ENCODE measurements around the gene CHORDC1. TPM values are rescaled to one million over a fixed set of nuclear protein-coding genes. Genes with fewer than 3 reads are reported as not detected.
A peak's percentile ranks its signal among the peaks of the same experiment; 100 is the strongest.
"Not testable (repeated sequence)": the region's sequence is repeated elsewhere in the genome, so short reads cannot be mapped to it uniquely, and the experiment has no call there.

CHORDC1 gene
- total RNA-seq, 1 donor from 2014 or later: 11.5 TPM

DNA sequence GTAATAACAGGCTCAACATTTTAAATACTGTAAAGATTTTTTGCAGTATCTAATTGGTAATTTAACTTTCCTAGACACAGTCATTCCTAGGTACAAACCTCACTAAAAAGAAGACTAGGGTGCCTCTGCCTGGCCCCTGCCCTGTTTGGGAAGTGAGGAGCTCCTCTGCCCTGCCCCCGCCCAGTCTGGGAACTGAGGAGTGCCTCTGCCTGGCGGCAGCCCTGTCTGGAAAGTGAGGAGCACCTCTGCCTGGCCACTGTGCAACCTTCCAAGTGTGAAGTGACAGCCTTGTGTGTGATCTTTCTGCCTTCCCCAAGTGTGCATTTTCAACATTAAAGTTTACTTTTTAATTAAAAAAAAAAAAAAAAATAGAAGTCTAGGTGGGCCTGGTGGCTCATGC is 4.2 kb downstream of the CHORDC1 start:
- no peak for DNase-seq (ENCODE audit: low spot score)
- no peak for ATAC-seq

DNA sequence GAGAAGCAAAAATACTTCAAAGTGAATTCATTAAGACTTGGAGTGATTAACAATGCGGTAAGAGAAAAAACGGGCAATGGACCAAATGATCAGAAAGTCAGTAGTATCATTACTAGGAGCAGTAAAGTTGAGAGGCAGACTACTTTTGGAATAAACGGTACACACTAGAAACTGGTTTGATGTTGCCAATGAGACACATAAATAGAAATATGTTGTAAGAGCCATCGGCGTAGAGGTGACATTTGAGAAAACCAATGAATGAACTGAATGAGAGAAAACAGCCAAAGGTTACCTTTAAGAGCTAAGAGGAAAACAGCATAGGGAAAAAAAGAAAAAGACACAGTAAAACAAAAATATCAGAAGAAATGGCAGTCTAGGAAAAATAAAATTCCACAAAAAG is 6.2 kb downstream of the CHORDC1 start:
- no peak for ATAC-seq
- DNase-seq (ENCODE audit: low spot score): no peak

GRCh38 chr11:90213322-90213721 is 9.5 kb downstream of the CHORDC1 start:
- ATAC-seq: no peak
- no peak for DNase-seq (ENCODE audit: low spot score)

DNA sequence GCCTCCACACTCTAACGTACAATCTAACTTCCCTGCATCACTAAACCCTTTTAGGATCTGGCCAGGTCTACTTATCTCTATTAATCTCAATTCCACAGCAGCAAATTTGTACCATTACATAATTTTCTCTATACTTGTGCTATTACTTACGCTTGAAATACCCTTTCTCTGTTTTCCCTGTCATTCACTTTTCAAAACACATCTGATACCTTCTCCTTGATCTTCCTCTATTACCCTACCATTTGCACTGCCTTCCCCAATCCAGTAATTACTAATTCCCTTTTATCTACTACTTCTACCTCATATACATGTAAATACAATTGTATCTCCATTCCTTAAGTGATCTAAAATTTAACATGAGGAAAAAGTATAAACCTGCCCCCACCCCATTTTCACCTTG is 14.0 kb downstream of the CHORDC1 start:
- no peak for DNase-seq (ENCODE audit: low spot score)
- no peak for ATAC-seq

GRCh38 chr11:90207992-90208391 is 14.9 kb downstream of the CHORDC1 start:
- ATAC-seq; DNase-seq (ENCODE audit: low spot score): not testable (repeated sequence)

DNA sequence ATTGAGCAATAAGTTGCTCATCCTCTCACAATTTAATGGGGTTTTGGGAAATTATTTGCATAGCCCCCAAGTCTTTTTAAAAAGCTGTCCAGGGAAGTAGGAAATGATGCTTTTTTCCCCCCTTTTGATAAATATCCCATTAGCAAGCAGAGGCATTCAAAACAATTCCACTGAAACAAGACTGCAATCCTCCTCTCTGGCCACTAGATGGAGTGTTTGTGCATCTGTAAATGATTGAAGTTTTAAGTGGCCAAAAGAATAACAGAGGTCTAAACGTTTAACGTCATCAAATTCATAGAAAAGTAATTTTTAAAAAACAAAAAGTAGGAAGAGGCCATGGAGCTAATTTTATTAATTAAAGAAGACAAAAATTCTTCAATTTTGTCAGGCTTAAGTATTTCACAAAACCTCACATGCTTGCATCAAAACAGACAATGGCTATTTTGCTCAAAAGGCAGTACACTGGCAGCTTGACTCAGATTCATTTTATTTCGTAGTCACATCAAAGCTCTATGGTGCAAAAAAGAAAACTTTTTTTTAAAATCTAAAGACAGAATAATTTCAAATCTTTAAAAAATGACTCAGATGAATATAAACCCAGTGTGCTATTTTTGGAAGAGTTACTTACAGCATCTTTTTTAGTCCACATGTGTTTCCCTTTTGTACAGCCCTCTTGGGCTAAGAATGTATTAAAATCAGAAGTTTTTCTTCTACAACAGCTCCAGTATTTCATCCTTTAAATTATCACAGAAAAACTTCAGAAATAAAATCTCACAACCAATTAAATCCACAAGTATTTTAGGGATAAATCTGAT is 17.8 kb downstream of the CHORDC1 start:
- ATAC-seq: peak; percentile 90
- no peak for DNase-seq (ENCODE audit: low spot score)

- DNase-seq (ENCODE audit: low spot score) (no peak), ATAC-seq (no peak)
Observed at GRCh38 chr11:90204407-90204806, 18.4 kb downstream of the CHORDC1 start.

DNA sequence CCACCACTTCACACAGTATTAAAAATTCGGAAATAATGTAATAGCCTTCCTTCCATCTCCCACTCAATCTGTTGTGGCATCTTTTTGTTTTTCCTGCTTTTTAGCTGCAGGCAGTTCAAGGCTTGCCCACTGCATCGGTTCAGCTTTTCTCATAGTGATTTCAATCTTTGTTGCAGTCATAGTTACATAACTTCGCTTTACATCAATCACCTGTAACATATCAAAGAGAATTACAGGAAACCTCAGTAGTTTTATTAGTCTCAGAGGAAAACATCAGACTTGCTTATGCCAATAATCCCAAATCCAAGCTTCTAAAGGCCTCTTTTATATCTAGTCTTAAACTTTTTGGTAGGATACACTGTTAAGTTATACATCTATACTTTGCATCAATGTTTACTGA is 20.5 kb downstream of the CHORDC1 start:
- DNase-seq (ENCODE audit: low spot score) (no peak), ATAC-seq (no peak)

DNA sequence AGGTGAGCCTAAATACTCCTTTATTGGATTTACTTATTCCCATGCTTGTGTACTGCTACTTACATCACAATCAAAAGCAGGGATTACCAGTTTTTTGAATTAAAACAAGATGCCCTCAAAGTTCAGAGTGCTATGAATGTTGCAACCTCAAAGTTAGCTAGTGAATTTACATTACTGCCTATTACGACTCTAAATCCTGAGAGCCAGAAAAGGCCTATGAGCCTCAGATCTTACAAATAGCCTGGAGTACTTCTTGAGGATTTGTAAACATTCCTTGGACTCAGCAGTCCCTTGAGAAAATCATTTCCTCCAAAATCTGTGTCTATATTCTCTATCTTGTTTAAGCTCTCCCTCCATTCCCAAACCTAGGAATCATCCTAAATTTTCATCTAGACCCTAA is 25.5 kb downstream of the CHORDC1 start:
- no peak for ATAC-seq
- DNase-seq (ENCODE audit: low spot score): no peak

DNA sequence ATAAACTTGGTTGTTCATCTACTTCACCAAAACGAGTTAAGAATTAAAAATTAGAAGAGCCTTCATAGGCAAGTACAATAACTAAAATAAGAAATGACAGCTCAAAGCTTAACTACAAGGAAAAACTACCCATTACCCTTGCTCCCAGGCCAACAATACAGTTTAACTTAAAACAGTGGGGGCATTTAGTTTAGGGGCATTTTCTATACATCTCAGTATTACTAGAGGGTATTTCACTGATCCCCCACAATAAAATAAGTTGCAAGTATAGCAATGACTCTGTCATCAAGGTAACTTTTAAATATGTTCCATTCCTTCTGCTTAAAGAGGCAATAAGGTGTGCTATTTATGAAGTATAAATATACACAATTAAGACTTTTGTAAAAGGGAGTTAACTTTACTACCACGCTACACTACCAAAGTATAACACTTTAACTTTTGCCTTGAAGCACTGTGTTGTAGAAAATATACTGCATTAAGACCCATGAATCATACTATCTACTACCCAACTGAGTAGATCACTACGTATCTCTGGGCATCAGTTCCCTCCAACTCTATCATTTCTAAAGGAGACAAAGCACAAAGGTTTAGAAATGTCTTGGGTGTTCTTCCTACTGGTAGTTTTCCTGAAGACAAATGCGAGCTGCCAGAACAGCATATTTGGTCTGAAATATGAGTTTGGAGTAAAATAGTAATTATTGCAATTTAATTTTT is 29.8 kb downstream of the CHORDC1 start:
- DNase-seq (ENCODE audit: low spot score): no peak
- no peak for ATAC-seq

DNA sequence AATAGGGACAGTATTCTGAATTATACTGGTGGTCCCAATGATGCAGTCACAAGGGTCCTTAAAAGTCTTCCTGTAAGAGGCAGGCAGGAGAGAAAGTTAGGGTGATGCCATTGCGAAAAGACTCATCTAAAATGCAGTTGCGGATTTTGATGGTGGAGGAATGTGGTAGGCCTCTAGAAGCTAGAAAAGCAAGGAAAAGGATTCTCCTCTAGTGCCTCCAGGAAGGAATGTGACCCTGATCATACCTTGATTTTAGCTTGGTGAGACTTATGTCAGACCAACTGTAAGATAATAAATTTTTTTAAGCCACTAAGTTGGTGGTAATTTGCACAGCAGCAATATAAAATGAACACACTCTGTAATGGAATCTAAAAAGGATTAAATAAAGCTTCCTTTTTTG is 33.8 kb downstream of the CHORDC1 start:
- DNase-seq (ENCODE audit: low spot score) (no peak), ATAC-seq (no peak)

DNA sequence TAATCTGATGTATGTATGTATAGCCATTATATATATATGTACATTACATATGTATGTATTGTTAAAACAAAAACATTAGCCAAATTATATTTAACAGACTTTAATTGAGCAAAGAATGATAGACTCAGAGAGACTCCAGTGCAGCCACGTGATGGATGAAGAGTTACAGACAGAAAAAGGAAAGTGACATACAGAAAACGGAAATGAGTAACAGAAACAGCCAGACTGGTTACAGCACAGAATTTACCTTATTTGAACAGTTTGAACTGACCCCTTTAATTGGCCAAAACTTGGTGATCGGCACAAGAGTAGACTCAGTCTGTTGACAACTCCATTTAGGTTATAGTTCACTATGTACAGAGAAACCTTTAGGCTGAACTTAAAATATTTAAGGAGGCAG is 35.0 kb downstream of the CHORDC1 start:
- ATAC-seq (no peak), DNase-seq (ENCODE audit: low spot score) (no peak)

- ATAC-seq (no peak), DNase-seq (ENCODE audit: low spot score) (no peak)
Observed at GRCh38 chr11:90179923-90180322, 42.9 kb downstream of the CHORDC1 start.

- ATAC-seq: no peak
- DNase-seq (ENCODE audit: low spot score): no peak
Observed at GRCh38 chr11:90178751-90179150, 44.1 kb downstream of the CHORDC1 start.

DNA sequence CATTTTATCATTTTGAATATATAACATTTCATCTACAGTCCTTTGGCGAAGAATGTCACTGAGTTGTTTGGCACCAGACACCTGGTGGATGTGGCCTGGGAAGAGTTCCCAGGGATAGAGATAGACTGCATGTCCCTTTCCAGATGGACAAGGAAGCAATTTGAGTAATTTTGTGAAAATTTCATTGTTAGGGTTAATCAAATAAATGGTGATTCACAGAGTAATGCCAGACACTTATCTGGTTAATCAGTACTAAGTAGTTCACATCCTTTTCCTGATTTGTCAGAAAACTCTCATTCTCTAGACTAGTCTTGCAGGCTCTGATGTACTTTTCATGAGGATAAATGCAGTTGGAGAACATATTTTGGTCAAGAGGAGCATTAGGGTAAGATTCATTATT is 46.8 kb downstream of the CHORDC1 start:
- ATAC-seq (no peak), DNase-seq (ENCODE audit: low spot score) (no peak)

DNA sequence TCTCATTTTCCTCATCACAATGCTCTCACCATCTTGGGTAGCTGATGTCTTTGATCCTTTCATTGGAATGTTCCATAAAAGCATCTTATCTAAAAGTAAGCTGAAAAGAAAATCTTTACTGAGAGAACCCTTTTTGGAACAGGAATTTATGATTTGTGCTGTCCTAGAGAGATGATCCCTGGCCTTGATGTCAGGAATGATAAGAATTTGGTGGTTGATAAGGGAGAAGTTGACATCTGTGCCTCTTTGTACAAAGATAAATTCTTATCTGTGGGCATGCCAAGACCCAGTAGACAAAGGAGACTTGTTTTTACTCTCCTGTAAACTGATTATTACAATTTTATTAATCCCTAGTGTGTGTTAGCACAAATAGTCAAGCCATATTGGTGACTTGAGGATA is 51.5 kb downstream of the CHORDC1 start:
- no peak for ATAC-seq
- no peak for DNase-seq (ENCODE audit: low spot score)

- DNase-seq (ENCODE audit: low spot score) (no peak), ATAC-seq (no peak)
Observed at GRCh38 chr11:90168571-90168970, 54.3 kb downstream of the CHORDC1 start.

DNA sequence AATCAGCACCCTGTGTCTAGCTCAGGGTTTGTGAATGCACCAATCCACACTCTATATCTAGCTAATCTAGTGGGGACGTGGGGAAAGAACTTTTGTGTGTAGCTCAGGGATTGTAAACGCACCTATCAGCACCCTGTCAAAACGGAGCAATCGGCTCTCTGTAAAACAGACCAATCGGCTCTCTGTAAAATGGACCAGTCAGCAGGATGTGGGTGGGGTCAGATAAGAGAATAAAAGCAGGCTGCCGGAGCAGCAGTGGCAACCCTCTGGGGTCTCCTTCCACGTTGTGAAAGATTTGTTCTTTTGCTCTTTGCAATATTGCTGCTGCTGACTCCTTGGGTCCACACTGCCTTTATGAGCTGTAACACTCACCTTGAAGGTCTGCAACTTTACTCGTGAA is 55.1 kb downstream of the CHORDC1 start:
- not testable (repeated sequence) for DNase-seq (ENCODE audit: low spot score); ATAC-seq

DNA sequence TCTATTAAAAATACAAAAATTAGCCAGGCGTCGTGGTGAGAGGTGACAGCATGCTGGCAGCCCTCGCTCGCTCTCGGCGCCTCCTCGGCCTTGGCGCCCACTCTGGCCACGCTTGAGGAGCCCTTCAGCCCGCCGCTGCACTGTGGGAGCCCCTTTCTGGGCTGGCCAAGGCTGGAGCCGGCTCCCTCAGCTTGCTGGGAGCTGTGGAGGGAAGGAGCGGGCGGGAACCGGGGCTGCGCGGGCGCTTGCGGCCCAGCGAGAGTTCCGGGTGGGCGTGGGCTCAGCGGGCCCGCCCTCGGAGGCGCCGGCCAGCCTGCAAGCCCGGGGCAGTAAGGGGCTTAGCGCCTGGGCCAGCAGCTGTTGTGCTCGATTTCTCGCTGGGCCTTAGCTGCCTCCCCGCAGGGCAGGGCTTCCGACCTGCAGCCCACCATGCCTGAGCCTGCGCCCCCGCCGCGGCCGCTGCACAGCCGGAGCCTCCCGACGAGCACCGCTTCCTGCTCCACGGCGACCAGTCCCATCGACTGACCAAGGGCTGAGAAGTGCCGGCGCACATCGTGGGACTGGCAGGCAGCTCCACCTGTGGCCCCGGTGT is 55.8 kb downstream of the CHORDC1 start:
- not testable (repeated sequence) for DNase-seq (ENCODE audit: low spot score); ATAC-seq

Data from left lobe of liver (tissue), 2 donors.